Measurements from ENCODE around the gene KCNE3. TPM values are rescaled to one million over a fixed set of nuclear protein-coding genes. Genes with fewer than 3 reads are reported as not detected.

The KCNE3 gene
- total RNA-seq, 1 donor: 8.1 TPM

Small RNA genes within 50 kb of the gene (small RNA-seq; reads per million reads assigned to genes)
- not detected for gene CYCSP27

Other genes with a start within 250 kb of the KCNE3 start
- gene P4HA3, start 155.9 kb downstream of the KCNE3 start, total RNA-seq: 0.27 TPM
- gene PGM2L1, start 69.1 kb downstream of the KCNE3 start, total RNA-seq: 18.3 TPM
- gene LIPT2, start 26.2 kb upstream of the KCNE3 start, total RNA-seq: 12.7 TPM
- gene POLD3, start 125.0 kb upstream of the KCNE3 start, total RNA-seq: 10.2 TPM